Measurements from ENCODE around the gene DCD.
A peak's percentile ranks its signal among the peaks of the same experiment; 100 is the strongest.
"Not testable (repeated sequence)": the region's sequence is repeated elsewhere in the genome, so short reads cannot be mapped to it uniquely, and the experiment has no call there.

Gene DCD, protein sequence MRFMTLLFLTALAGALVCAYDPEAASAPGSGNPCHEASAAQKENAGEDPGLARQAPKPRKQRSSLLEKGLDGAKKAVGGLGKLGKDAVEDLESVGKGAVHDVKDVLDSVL

DNA sequence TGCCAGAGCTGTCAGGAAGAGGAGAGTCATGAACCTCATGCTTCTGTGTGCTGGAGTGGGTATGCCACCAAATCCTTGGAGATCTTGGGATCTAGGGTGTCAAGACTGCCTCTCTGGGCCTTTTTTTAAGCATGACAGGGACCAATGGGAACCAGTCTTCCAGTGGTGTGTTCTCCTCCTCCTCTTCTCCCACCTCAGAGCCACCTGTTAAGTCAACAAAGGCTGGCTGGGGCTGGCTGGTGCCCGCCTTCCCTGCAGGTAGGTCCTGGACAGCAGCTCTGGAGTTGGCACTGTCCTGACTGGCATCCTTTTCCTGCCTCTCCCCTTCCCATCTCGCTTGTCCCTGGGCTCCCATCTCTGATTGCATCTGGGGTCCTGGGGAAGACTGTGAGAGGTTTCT is at the start of gene DCD:
DCD (minus strand) TSS at position 101 of the 400 bp plus-strand sequence; CDS start at position 39, 62 bp downstream.
- FAIRE-seq (no peak), DNase-seq (ENCODE audit: insufficient read length, low spot score) (no peak)

DNA sequence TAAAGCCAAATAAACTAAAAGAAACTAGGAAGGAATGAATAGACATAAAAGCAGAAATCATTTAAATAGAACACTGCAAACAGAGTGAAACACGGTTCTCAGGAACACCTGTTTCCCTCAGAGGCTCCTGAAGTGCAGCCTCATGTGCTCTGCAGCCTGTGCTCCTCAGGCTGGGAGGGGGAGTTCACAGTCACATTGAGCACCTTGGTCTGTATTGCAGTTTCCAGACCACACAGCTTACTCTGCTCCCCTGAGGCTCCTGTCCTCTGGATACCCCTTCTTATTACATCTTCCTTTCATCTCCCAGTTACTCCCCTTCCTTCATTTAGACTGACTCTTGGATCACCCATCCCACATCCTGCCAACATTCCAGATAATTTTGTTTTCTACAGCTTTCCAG is 49.7 kb upstream of the DCD start:
- no peak for DNase-seq (ENCODE audit: insufficient read length, low spot score)
- FAIRE-seq = peak; percentile 53

DNA sequence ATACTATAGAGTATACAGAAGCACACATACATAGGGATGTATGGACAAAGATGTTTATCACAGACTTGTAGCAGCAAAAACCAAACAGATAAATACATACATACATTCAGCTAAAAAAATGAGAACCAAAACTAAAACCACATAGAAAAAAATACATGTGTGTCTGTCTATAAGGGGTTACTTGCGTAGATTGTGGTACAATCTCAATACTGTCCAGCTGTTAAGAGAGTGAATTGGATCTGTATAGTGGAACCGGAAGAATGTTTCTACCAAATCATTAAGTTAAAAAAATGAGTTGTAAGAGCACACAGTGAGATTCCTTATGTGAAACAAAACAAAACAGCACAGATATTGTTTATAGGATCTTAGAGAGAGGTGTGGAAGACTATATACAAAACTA is 44.2 kb upstream of the DCD start:
- no peak for DNase-seq (ENCODE audit: insufficient read length, low spot score)
- no peak for FAIRE-seq

DNA sequence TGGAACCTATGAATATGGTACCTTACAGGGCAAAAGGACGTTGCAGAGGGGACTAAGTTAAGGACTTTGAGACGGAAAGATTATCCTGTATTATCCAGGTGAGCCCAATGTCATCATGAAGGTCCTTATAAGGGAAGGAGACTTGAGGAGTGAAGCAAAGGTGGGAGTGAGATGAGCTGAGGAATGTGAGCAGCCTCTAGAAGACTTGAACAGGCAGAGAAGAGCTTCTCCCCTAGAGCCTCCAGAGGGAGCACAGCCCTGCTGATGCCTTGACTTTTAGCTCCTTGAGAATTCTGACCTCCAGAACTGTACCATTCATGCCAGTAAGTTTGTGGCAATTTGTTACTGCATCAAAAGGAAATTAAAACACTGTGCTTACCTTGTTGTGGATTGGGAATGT is 41.8 kb upstream of the DCD start:
- DNase-seq (ENCODE audit: insufficient read length, low spot score) (no peak), FAIRE-seq (no peak)

DNA sequence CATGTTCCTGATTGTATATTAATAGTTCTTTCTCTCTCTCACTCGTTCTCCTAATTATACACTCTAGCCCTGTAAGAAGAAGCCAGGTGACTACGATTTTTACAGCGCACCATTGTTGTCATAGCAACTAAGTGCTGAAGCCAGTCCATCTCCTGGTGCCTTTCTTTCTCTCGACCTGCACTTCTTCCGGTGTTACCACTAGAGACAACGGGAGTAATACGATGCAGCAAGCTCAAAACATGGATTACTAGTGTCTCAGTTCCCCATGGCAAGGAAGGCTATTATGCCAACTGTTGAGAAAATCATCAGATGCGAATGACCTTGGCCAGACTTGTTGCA is 40.8 kb upstream of the DCD start:
- DNase-seq (ENCODE audit: insufficient read length, low spot score) (no peak), FAIRE-seq (no peak)

DNA sequence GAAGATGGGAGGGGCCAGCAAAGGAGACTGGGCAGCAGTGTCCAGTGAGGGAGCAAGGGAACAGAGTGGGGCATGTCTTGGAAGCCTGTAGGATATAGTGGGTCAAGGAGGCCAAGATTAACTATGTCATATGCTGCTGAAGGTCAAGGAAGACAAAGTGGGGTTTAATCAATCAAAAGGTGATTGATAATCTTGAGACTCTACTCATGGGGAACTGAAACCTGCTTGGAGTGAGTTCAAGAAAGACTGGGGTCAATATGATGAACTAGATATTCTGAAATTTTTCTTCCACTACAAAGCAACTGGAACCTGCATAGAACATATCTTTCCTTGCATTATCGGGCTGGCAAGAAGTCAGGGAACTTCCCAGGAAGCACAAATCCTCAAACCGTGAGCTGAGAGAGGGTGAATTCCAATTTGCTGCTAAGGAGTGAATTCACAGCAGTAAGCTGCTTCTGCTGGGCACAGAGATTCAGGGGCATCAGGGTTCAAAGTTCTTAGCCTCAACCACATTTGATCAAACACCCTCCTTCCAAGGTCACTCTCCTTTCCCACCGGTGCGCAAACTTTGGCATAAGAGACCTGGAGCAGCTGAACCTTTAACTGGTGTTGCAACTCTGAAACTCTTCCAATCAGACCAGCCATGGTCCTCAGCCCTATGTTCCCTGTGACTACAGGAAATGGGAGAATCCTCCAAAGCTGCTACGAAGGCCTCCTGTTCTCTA is 40.3 kb upstream of the DCD start:
- FAIRE-seq = no peak
- DNase-seq (ENCODE audit: insufficient read length, low spot score) = no peak

DNA sequence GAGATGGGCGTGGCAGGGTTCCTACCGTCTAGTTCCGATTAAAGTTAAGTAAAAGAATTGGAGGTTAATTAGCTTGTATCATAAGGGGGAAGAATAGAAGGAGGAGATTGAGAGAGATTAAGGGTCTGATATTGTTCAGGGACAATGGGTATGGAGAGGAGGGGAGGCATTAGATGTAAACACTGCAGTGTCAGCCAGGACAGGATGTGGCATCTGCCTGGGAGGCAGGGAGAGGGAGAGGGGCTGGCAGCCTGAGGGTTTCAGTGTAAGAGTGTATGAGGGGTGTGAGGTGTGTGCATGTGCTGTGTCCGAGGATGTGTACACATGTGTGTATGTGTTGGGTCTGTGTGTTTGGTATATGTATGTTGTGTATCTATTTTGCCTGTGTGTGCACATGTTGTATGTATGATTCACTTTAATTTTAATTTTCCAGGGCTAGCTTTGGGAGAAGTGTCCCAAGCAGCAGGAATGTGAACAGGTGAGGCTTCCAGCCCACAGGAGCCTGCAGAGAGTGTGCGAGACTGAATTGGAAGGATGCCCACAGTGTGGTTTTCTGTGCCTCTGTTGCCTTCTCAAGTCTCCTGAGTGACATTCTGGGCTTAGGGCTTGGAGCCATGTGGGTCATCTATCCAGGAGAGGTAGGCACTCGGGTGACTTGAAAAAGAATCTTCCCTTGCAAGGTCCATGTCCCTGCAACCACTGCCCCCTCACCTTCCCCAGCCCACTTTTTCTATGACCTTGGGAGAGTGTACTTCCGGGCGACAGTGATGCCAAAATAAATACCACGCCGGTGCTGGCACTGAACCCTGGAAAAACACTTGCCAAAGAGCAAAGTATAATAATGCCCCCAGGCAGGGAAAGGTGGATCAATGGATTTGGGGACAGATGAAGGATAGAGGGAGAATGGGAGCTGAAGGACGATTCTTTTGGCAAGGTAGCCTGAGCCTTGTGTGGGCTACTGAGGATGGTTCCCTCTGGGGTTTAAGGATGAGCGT is 36.8 kb upstream of the DCD start:
- DNase-seq (ENCODE audit: insufficient read length, low spot score) = no peak
- no peak for FAIRE-seq

DNA sequence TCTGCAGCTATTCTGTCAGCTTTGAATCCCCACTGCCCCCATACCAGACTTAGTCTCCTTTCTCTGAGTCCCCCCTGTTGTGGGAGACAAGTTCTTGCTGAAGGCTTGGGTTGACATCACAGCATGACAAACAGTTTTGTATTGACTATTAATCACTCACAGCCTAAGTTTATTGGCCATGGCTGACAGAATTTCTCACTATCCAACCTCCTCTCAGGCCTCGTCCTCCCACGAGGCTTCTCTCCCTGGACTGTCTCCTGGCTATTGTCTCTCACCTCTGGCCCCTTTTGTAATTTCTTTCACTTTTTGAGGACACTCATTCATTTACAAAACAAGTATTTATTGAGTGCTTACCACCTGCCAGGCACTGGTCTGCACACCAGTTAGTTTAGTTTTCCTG is 35.2 kb upstream of the DCD start:
- DNase-seq (ENCODE audit: insufficient read length, low spot score) (no peak), FAIRE-seq (no peak)

DNA sequence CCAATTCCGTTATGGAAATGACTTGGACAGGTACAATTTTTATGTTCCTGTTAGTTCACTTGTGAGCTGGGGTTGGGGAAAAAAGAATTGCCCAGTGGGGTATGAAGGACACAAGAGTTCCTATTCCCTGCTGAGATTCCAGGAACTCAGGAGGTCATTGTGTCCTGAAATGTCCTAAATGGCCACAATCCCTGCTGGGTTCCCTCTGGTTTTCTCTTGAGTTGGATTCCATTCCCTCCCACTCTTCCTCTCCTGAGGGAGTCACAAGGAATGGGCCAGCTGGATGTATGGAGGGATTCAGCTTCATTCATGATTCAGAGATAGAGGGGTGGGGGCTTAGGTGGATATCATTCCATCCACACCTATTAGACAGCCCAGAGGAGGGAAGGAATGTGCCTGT is 34.5 kb upstream of the DCD start:
- no peak for FAIRE-seq

DNA sequence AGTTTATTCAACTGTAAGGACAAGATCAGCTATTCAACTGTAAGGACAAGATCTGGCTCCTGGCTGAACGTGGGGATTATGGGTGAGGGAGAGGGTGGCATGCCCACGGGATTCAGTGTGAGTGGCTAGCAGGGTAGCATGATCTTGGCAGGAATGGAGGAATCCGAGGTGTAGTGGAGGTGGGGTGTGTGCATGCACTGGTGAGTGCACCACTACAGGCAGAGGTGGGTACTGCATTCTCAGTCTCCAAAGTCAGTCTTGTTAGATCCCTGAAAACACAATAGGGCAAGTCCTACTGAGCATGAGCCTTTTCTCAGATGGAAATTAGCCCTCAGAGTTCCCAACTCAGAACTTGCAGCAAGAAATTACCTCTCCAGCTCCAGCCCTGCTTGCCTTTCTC is 32.2 kb upstream of the DCD start:
- FAIRE-seq (peak; percentile 53), DNase-seq (ENCODE audit: insufficient read length, low spot score) (peak; percentile 19)

More for the DNA sequence above, 34.5 kb upstream of the DCD start:
- DNase-seq (ENCODE audit: insufficient read length, low spot score) = no peak

DNA sequence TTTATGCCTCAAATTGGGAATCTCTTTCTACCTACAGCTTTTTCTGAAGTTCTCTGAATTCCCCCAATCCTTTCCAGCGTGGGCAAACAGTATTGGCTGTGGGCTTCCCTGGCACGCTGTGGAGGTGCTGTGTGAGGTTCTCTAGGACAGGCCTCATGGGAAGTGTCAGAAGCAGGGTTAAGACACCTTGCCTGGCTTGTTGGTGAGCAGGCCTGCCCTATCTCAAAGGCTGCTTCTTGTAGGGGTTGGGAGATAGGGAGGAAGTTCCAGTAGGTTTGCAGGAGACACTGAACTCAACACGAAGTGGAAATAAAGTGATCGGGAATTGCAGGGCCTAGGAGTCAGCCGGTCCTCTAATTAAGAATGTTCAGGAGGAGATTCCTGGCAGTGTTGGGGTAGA is 30.0 kb upstream of the DCD start:
- DNase-seq (ENCODE audit: insufficient read length, low spot score) (no peak), FAIRE-seq (no peak)

DNA sequence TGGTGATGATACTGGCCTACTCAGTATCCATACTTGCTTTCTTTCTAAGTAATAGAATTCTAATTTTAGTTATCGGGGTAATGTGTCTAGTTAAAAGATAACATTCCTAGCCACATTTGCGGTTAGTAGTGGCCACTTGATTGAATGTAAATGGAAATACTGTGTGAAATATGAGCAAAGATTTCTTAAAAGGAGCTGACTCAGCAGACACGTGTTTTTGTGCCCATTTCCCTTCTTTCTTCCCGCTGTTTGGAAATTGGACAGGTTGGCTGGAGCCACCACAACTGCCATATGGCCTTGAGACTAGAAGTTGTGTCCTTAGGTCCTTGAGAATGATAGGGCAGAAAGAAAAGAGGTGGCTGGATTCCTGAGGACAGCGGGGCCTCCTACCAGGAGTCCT is 19.8 kb upstream of the DCD start:
- DNase-seq (ENCODE audit: insufficient read length, low spot score) (no peak), FAIRE-seq (no peak)

DNA sequence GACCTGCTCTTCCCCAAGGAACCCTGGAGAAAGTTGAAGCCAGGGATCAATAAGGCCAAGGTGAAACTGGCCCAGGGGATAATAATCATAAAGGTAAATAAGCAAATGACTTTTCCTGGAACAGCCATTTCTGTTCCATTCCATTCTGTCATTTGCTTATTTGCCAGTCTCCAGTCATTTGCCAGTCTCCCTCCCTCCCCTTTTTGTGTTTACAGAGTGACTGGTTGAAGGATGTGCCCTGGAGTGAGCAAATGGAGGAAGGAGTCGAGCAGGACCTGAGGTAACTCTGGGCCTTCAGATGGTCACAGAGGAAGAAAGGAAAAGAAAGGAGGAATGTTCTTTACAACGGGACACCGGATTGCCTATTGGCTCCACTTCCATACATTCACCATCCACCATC is 17.8 kb upstream of the DCD start:
- DNase-seq (ENCODE audit: insufficient read length, low spot score) (no peak), FAIRE-seq (no peak)

DNA sequence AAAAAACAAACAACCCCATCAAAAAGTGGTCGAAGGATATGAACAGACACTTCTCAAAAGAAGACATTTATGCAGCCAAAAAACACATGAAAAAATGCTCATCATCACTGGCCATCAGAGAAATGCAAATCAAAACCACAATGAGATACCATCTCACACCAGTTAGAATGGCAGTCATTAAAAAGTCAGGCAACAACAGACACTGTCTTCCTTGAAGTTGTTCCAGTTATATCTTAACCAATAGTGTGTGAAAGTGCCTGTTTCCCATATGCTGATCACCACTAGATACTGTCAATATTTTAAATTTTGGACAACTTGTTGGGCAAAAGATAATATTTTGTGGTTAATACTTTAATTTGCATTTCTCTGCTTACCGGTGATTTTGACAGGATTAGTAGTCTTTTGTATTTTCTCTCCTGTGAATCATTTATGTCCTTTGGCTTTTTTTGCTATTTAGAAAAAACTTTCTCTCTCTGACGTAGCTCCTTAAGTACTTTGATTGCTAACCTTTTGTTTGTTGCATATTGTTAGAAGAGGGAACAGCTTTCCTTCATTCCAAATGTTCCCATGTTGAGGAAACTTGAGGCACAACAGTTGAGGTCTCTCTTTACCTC is 17.0 kb upstream of the DCD start:
- DNase-seq (ENCODE audit: insufficient read length, low spot score) = not testable (repeated sequence)
- peak; percentile 26 for FAIRE-seq

DNA sequence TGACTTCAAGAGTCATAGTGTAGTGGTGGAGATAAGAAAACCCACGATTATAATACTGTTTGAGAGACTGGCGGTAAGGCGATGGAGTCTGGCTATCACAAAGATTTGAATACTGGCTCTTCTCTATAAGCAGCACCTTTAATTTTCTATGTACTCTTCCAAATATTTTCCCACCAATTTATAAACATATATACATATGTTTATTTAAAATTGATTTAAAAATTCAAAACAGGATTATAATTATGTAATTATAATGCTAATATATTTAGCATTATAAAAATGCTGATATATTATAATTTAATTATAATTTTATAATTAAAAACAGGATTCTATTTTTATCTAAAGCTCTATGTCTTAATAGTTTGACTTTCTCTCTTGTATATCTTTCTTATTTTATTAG is 15.4 kb upstream of the DCD start:
- DNase-seq (ENCODE audit: insufficient read length, low spot score) (no peak), FAIRE-seq (no peak)

DNA sequence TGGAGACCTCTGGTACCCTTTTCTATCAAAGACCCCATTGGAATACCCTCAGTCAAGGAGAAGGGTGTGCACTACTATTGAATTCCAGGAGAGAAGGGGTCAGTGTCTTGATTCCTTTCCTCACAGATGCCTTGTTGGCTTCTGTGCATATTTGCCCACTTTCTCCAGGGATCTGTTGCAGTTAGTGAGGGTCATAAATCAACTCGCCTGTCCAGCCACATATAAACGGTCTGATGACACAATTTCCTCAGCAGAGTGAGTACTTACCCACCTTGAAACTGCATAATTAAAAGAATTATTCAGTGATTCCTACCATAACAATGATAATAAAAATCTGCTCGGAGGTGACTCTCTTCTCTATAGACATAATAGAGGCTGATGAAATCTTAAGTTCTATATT is 13.9 kb upstream of the DCD start:
- DNase-seq (ENCODE audit: insufficient read length, low spot score) (no peak), FAIRE-seq (no peak)

DNA sequence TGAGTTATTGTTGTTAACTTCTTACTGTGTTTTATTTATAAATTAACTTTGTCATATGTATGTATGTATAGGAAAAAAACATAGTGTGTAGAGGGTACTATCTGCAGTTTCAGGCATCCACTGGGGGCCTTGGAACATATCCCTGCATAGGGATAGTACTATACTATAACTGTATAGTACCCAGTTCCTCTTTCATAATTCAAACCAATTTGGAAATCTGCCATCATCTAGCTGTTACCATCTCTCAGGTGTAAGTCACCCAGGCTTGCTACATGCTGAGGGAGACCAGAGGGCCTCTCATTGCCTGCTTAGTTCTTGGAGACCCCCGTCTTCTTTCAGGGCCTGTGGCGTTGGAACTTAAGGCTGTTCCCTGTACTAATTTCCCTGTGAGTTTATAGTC is 12.9 kb upstream of the DCD start:
- no peak for FAIRE-seq

DNA sequence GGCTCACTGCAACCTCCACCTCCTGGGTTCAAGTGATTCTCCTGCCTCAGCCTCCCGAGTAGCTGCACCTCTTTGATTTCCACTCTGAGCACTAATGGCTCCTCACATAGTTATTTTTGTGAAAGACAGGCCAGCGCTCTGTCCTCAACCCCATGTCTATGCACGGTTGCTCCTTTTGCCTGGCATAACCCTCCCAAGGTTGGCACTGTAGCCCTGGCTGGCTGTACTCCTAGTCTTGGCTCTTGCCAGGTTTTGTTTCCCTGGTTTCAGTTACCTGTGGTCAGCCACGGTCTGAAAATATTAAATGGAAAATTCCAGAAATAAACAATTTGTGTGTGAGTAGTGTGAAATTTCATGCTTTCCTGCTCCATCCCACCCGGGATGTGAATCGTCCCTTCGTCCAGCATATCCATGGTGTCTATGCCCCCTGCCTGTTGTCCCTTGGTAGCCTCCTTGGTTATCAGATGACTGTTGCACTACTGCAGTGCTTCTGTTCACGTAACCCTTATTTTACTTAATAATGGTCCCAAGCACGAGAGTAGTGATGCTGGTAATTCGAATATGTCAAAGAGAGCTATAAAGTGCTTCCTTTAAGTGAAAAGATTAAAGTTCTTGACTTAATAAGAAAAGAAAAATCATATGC is 12.3 kb upstream of the DCD start:
- DNase-seq (ENCODE audit: insufficient read length, low spot score) = no peak
- FAIRE-seq = no peak

More for the DNA sequence above, 12.9 kb upstream of the DCD start:
- no peak for DNase-seq (ENCODE audit: insufficient read length, low spot score)

DNA sequence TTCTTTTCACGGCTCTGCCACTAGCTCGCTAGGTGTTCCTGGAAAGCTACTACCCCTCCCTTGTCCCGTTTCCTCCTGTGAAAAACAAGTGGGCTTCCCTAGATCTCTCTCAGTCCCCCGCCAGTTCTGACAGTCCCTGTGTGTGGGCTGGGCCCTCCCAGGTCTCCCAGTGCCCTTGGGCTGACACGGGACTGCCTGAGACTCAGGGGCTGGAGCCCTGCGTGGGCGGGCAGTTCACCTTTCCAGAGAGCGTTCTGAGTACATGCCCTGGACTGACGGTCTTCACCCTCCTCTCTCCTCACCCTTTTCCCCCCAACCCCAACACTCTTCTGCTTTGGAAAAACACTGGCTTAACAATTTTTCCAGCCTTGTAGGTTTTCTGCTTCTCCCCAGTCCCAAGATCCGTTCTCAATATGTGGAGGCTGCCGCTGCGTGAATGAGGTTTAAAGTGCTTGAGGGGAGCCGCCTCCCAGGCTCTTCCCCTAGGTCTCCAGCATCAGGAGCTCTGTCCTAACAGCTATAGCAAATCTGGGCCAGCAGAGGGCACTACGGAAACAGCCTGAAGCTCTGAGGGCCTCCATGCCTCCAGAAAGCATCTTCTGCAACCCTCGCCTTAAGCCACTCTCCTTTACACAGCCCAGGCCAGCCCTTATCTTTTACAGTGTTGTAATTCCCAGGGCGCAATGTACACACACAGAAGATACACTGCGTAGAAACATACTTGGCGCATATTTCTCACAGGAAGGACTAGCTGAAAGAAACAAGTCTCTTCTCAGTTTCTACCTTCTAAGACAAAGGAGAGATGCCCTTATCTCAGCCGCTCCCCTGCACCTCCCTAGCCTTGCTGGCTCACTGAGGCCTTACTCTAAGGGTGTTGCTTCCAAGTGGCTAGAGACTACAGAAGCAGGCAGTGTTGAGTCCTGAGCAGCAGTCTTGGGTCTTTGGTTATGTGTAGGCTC is 10.4 kb upstream of the DCD start:
- FAIRE-seq (peak; percentile 63), DNase-seq (ENCODE audit: insufficient read length, low spot score) (peak; percentile 40)
